HEK293 (cell line): Measurements from ENCODE around the gene SSC4D.
A peak's percentile ranks its signal among the peaks of the same experiment; 100 is the strongest.

ENCODE experiments used
- CTCF ChIP-seq: fragments of 450-650 bp; formaldehyde crosslinking; IDR thresholded peaks from 2 replicates; pipeline ENCODE4 v1.5.1; 2016; ENCODE audit warnings: missing biosample characterization, missing genetic modification characterization
- FEZF1 ChIP-seq: fragments of 450-650 bp; formaldehyde crosslinking; IDR thresholded peaks from 2 replicates; pipeline ENCODE4 v1.5.1; 2016; ENCODE audit warnings: missing biosample characterization, missing genetic modification characterization
- GLI2 ChIP-seq: fragments of 450-650 bp; formaldehyde crosslinking; IDR thresholded peaks from 2 replicates; pipeline ENCODE4; 2017; ENCODE audit warnings: missing biosample characterization, missing genetic modification characterization, low read depth, borderline replicate concordance
- GLIS1 ChIP-seq: fragments of 450-650 bp; formaldehyde crosslinking; IDR thresholded peaks from 2 replicates; pipeline ENCODE4 v1.5.1; 2016; ENCODE audit warnings: missing biosample characterization, missing genetic modification characterization
- KLF10 ChIP-seq: fragments of 450-650 bp; IDR thresholded peaks from 2 replicates; pipeline ENCODE4 v1.5.1; 2018; ENCODE audit warnings: missing biosample characterization, mild to moderate bottlenecking, missing genetic modification characterization
- KLF9 ChIP-seq: fragments of 450-650 bp; formaldehyde crosslinking; IDR thresholded peaks from 2 replicates; pipeline ENCODE4 v1.5.1; 2016; ENCODE audit warnings: missing biosample characterization, missing genetic modification characterization, low read depth
- PRDM10 ChIP-seq: fragments of 450-650 bp; formaldehyde crosslinking; IDR thresholded peaks from 2 replicates; pipeline ENCODE4 v1.5.1; 2016; ENCODE audit warnings: missing biosample characterization, missing genetic modification characterization
- SP2 ChIP-seq: fragments of 450-650 bp; formaldehyde crosslinking; IDR thresholded peaks from 2 replicates; pipeline ENCODE4 v1.5.1; 2016; ENCODE audit warnings: missing biosample characterization, missing genetic modification characterization
- SP3 ChIP-seq: fragments of 450-650 bp; formaldehyde crosslinking; IDR thresholded peaks from 2 replicates; pipeline ENCODE4 v1.5.1; 2016; ENCODE audit warnings: missing biosample characterization, missing genetic modification characterization
- TRIM28 ChIP-seq: IDR thresholded peaks from 2 replicates; pipeline ENCODE4 v1.6.1; 2011; ENCODE audit warnings: low read length, control low read depth, borderline replicate concordance
- YY1 ChIP-seq: fragments of 450-650 bp; formaldehyde crosslinking; IDR thresholded peaks from 2 replicates; pipeline ENCODE4 v1.5.1; 2018; ENCODE audit warnings: missing biosample characterization, missing genetic modification characterization
- ZBTB10 ChIP-seq: fragments of 450-650 bp; formaldehyde crosslinking; IDR thresholded peaks from 2 replicates; pipeline ENCODE4 v1.5.1; 2016; ENCODE audit warnings: missing biosample characterization, missing genetic modification characterization
- ZBTB20 ChIP-seq: fragments of 450-650 bp; formaldehyde crosslinking; IDR thresholded peaks from 2 replicates; pipeline ENCODE4 v1.5.1; 2016; ENCODE audit warnings: missing biosample characterization, missing genetic modification characterization
- ZNF169 ChIP-seq: fragments of 450-650 bp; formaldehyde crosslinking; IDR thresholded peaks from 2 replicates; pipeline ENCODE4 v1.5.1; 2016; ENCODE audit warnings: missing biosample characterization, missing genetic modification characterization
- ZNF19 ChIP-seq: fragments of 450-650 bp; formaldehyde crosslinking; IDR thresholded peaks from 2 replicates; pipeline ENCODE4; 2016; ENCODE audit warnings: missing biosample characterization, missing genetic modification characterization, low read depth
- ZNF223 ChIP-seq: fragments of 450-650 bp; formaldehyde crosslinking; IDR thresholded peaks from 2 replicates; pipeline ENCODE4 v1.5.1; 2016; ENCODE audit warnings: missing biosample characterization, missing genetic modification characterization
- ZNF335 ChIP-seq: fragments of 450-650 bp; formaldehyde crosslinking; conservative IDR thresholded peaks from 2 replicates; pipeline ENCODE4 v1.5.1; 2016; ENCODE audit warnings: missing biosample characterization, missing genetic modification characterization
- ZNF404 ChIP-seq: fragments of 450-650 bp; formaldehyde crosslinking; IDR thresholded peaks from 2 replicates; pipeline ENCODE4 v1.5.1; 2017; ENCODE audit warnings: missing biosample characterization, missing genetic modification characterization
- ZNF423 ChIP-seq: fragments of 450-650 bp; formaldehyde crosslinking; IDR thresholded peaks from 2 replicates; pipeline ENCODE4 v1.5.1; 2016; ENCODE audit warnings: missing biosample characterization, missing genetic modification characterization
- ZNF473 ChIP-seq: fragments of 450-650 bp; formaldehyde crosslinking; IDR thresholded peaks from 2 replicates; pipeline ENCODE4 v1.5.1; 2017; ENCODE audit warnings: missing biosample characterization, missing genetic modification characterization
- ZNF521 ChIP-seq: fragments of 450-650 bp; formaldehyde crosslinking; IDR thresholded peaks from 2 replicates; pipeline ENCODE4 v1.5.1; 2017; ENCODE audit warnings: missing biosample characterization, mild to moderate bottlenecking, missing genetic modification characterization
- ZNF529 ChIP-seq: fragments of 450-650 bp; formaldehyde crosslinking; IDR thresholded peaks from 2 replicates; pipeline ENCODE4 v1.5.1; 2017; ENCODE audit warnings: missing genetic modification characterization, missing biosample characterization; ENCODE audit not compliant: insufficient replicate concordance
- ZNF555 ChIP-seq: fragments of 450-650 bp; formaldehyde crosslinking; conservative IDR thresholded peaks from 2 replicates; pipeline ENCODE4 v1.5.1; 2017; ENCODE audit warnings: missing biosample characterization, mild to moderate bottlenecking, missing genetic modification characterization, inconsistent platforms
- ZNF560 ChIP-seq: fragments of 450-650 bp; formaldehyde crosslinking; IDR thresholded peaks from 2 replicates; pipeline ENCODE4 v1.5.1; 2017; ENCODE audit warnings: missing biosample characterization, missing genetic modification characterization, borderline replicate concordance
- ZNF585B ChIP-seq: fragments of 450-650 bp; formaldehyde crosslinking; IDR thresholded peaks from 2 replicates; pipeline ENCODE4 v1.5.1; 2016; ENCODE audit warnings: missing biosample characterization, missing genetic modification characterization
- ZNF596 ChIP-seq: fragments of 450-650 bp; IDR thresholded peaks from 2 replicates; pipeline ENCODE4 v1.5.0; 2018; ENCODE audit warnings: missing biosample characterization, mild to moderate bottlenecking, missing genetic modification characterization, moderate library complexity
- ZNF621 ChIP-seq: fragments of 450-650 bp; formaldehyde crosslinking; IDR thresholded peaks from 2 replicates; pipeline ENCODE4 v1.5.1; 2017; ENCODE audit warnings: missing biosample characterization, missing genetic modification characterization
- ZNF658 ChIP-seq: fragments of 450-650 bp; formaldehyde crosslinking; IDR thresholded peaks from 2 replicates; pipeline ENCODE4; 2016; ENCODE audit warnings: missing biosample characterization, missing genetic modification characterization
- ZNF660 ChIP-seq: fragments of 450-650 bp; IDR thresholded peaks from 2 replicates; pipeline ENCODE4 v1.5.1; 2018; ENCODE audit warnings: missing biosample characterization, mild to moderate bottlenecking, missing genetic modification characterization
- ZNF677 ChIP-seq: fragments of 450-650 bp; IDR thresholded peaks from 2 replicates; pipeline ENCODE4 v1.5.0; 2018; ENCODE audit warnings: missing biosample characterization, mild to moderate bottlenecking, missing genetic modification characterization, moderate library complexity
- ZNF707 ChIP-seq: fragments of 450-650 bp; formaldehyde crosslinking; IDR thresholded peaks from 2 replicates; pipeline ENCODE4 v1.5.1; 2016; ENCODE audit warnings: missing biosample characterization, missing genetic modification characterization
- ZSCAN16 ChIP-seq: fragments of 450-650 bp; formaldehyde crosslinking; IDR thresholded peaks from 2 replicates; pipeline ENCODE4 v1.5.1; 2016; ENCODE audit warnings: missing biosample characterization, missing genetic modification characterization
- ZSCAN30 ChIP-seq: fragments of 450-650 bp; IDR thresholded peaks from 2 replicates; pipeline ENCODE4 v1.5.1; 2018; ENCODE audit warnings: missing biosample characterization, mild to moderate bottlenecking, missing genetic modification characterization, moderate library complexity

Gene SSC4D

GRCh38 chr7:76393116-76394031 is 16.1 kb downstream of the SSC4D start (continued):
- TF ChIP-seq ZSCAN30 (tag by site-specific recombination): peak; percentile 54; the same call in 1 of the 2 replicates
- peak; percentile 58; the same call in 1 of the 2 replicates for TF ChIP-seq SP3 (tag by site-specific recombination)
- peak; percentile 44 for TF ChIP-seq KLF10
- TF ChIP-seq ZSCAN16: no peak
- TF ChIP-seq ZNF596 (tag by site-specific recombination): no peak
- no peak for TF ChIP-seq ZNF707 (tag by site-specific recombination)
- peak; percentile 21; the same call in 1 of the 2 replicates for TF ChIP-seq PRDM10 (tag by site-specific recombination)
- TF ChIP-seq ZNF473: no peak
- TF ChIP-seq ZNF423 (tag by site-specific recombination): no peak
- no peak for TF ChIP-seq ZBTB10
- TF ChIP-seq ZNF335 (tag by site-specific recombination): no peak
- no peak for TF ChIP-seq ZNF19
- peak; percentile 63 for TF ChIP-seq SP2
- no peak for TF ChIP-seq ZNF555 (tag by site-specific recombination)
- TF ChIP-seq GLIS1 (tag by site-specific recombination): no peak
- no peak for TF ChIP-seq ZNF223 (tag by site-specific recombination)
- no peak for TF ChIP-seq ZNF521
- peak; percentile 78 for TF ChIP-seq KLF9 (tag by site-specific recombination)
- TF ChIP-seq ZNF404 (tag by site-specific recombination): no peak
- TF ChIP-seq GLI2 (tag by site-specific recombination): no peak
- TF ChIP-seq ZNF585B (tag by site-specific recombination): no peak
- TF ChIP-seq TRIM28: no peak
- peak; percentile 90 for TF ChIP-seq ZBTB20 (tag by site-specific recombination)
- TF ChIP-seq ZNF621: no peak
- TF ChIP-seq CTCF (tag by site-specific recombination): no peak
- TF ChIP-seq ZNF660 (tag by site-specific recombination): no peak
- TF ChIP-seq ZNF529 (tag by site-specific recombination): no peak
- no peak for TF ChIP-seq FEZF1
- no peak for TF ChIP-seq ZNF169 (tag by site-specific recombination)
- no peak for TF ChIP-seq YY1 (tag by site-specific recombination)
- no peak for TF ChIP-seq ZNF677 (tag by site-specific recombination)
- no peak for TF ChIP-seq ZNF658
- no peak for TF ChIP-seq ZNF560 (tag by site-specific recombination)
